Ovary (tissue), 3 donors: ENCODE data around the gene LIPG.

ENCODE experiments used
- CTCF ChIP-seq, 3 donors: fragments of 450-650 bp in 2 of 3; fragments of 200-600 bp in 1 of 3; IDR thresholded peaks; one replicate each; pipeline versions ENCODE4 v1.5.1 to v1.8.0; 2016 to 2022; ENCODE audit warnings: antibody characterized with exemption in 3 of 3, mild to moderate bottlenecking in 1 of 3
- EP300 ChIP-seq: sonication (generic); formaldehyde crosslinking; IDR thresholded peaks from one replicate; pipeline ENCODE4 v1.6.1; 2017; ENCODE audit warnings: antibody characterized with exemption
- POLR2A ChIP-seq: fragments of 450-650 bp; IDR thresholded peaks from one replicate; pipeline ENCODE4 v1.6.1; 2017; ENCODE audit warnings: antibody characterized with exemption, mild to moderate bottlenecking, moderate library complexity
- donor health status: DM: no; HTN: no; CAD: no.

GRCh38 chr18:49631146-49631866 lies 69.4 kb downstream of the LIPG start:
- no peak for TF ChIP-seq POLR2A
- no peak for TF ChIP-seq CTCF (IDR thresholded peaks at IDR 0.05)
- TF ChIP-seq EP300: no peak
